SK-N-MC (cell line): ENCODE measurements around the gene TIMM50.

Experiments
- EZH2 ChIP-seq: fragments of 200-600 bp; sonication (generic); IDR thresholded peaks from one replicate; pipeline ENCODE4 v1.6.1; 2017; ENCODE audit warnings: antibody characterized with exemption
- FOXP2 ChIP-seq: optimal IDR thresholded peaks from 2 replicates; pipeline ENCODE3; 2011; ENCODE audit warnings: mild to moderate bottlenecking, moderate library complexity; ENCODE audit not compliant: insufficient read depth; ENCODE audit errors: extremely low read length, control extremely low read depth
- POLR2AphosphoS5 ChIP-seq: IDR thresholded peaks from 2 replicates; pipeline ENCODE4 v1.6.1; 2012; ENCODE audit warnings: mild to moderate bottlenecking, low read depth, low read length, borderline replicate concordance

DNA sequence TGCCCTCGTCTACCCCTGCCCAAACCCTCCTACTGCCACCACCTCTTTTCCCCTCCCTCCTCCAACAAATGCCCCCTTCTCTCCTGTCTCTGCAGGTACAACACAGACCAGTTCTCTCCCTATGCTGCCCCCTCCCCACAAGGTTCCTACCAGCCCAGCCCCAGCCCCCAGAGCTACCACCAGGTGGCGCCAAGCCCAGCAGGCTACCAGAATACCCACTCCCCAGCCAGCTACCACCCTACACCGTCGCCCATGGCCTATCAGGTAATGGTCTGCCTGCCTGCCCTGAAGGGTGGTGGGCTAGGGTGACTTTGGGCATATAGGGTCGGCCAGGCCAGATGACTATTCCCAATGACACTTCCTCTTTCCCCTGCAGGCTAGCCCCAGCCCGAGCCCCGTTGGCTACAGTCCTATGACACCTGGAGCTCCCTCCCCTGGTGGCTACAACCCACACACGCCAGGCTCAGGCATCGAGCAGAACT, 6.5 kb upstream of the TIMM50 start:
- TF ChIP-seq EZH2, result no peak
- TF ChIP-seq POLR2AphosphoS5, result no peak
- TF ChIP-seq FOXP2, result no peak
